GM23338 (cell line): ENCODE results near the gene WDR20. TPM values are rescaled to one million over a fixed set of nuclear protein-coding genes. Genes with fewer than 3 reads are reported as not detected.

Source experiments
- ATAC-seq: fragments of 200-7000 bp; cut with Tn5 transposase; 3 replicates; pipeline ENCODE4 v1.9.1; 2020
- DNase-seq: peaks from one replicate; pipeline ENCODE4 v3.0.0-alpha.2; 2015; ENCODE audit warnings: low spot score
- H2AFZ ChIP-seq: fragments of 200-600 bp; sonication (generic); 2 replicates; pipeline ENCODE4 v1.8.0; 2016; ENCODE audit warnings: antibody characterized with exemption, mild to moderate bottlenecking, moderate library complexity
- H3F3A ChIP-seq: fragments of 200-600 bp; sonication (generic); replicated peaks from 2 replicates; pipeline ENCODE4 v1.8.0; 2017; ENCODE audit warnings: antibody characterized with exemption, mixed run types, low read depth
- H3K27ac ChIP-seq: fragments of 200-600 bp; sonication (generic); 2 replicates; pipeline ENCODE4 v1.6.1; 2016; ENCODE audit warnings: low read depth
- H3K27me3 ChIP-seq: fragments of 200-600 bp; sonication (generic); 2 replicates; pipeline ENCODE4 v1.8.0; 2016; ENCODE audit warnings: mild to moderate bottlenecking, mixed run types, moderate library complexity; ENCODE audit not compliant: insufficient read depth
- H3K36me3 ChIP-seq: fragments of 200-600 bp; sonication (generic); 2 replicates; pipeline ENCODE4 v1.8.0; 2016; ENCODE audit warnings: mild to moderate bottlenecking; ENCODE audit not compliant: insufficient read depth
- H3K4me1 ChIP-seq: fragments of 200-600 bp; sonication (generic); 2 replicates; pipeline ENCODE4 v1.8.0; 2016; ENCODE audit warnings: mild to moderate bottlenecking, moderate library complexity; ENCODE audit not compliant: insufficient read depth
- H3K4me2 ChIP-seq: fragments of 200-600 bp; sonication (generic); 2 replicates; pipeline ENCODE4 v1.7.1; 2017; ENCODE audit warnings: mixed run types
- H3K4me3 ChIP-seq: fragments of 200-600 bp; sonication (generic); 2 replicates; pipeline ENCODE4 v1.6.1; 2016; ENCODE audit warnings: mixed run types
- H3K79me2 ChIP-seq: fragments of 200-600 bp; sonication (generic); replicated peaks from 2 replicates; pipeline ENCODE4 v1.8.0; 2017; ENCODE audit warnings: mild to moderate bottlenecking; ENCODE audit not compliant: insufficient read depth
- H3K9me2 ChIP-seq: fragments of 200-600 bp; sonication (generic); 2 replicates; pipeline ENCODE4 v1.8.0; 2017; ENCODE audit not compliant: insufficient read depth
- H4K20me1 ChIP-seq: fragments of 200-600 bp; sonication (generic); replicated peaks from 2 replicates; pipeline ENCODE4 v1.8.0; 2017; ENCODE audit warnings: mild to moderate bottlenecking; ENCODE audit not compliant: insufficient read depth
- H3K27ac Mint-ChIP-seq: 2 replicates; pipeline ENCODE4 v1.8.0; 2020; ENCODE audit warnings: inconsistent platforms, mild to moderate bottlenecking, moderate library complexity, mixed read lengths
- H3K27me3 Mint-ChIP-seq: 3 replicates; pipeline ENCODE4 v1.8.0; 2022; ENCODE audit warnings: low read depth, mild to moderate bottlenecking, moderate library complexity, mixed read lengths, inconsistent platforms; ENCODE audit not compliant: insufficient read depth, poor library complexity
- H3K36me3 Mint-ChIP-seq: 3 replicates; pipeline ENCODE4 v1.8.0; 2021; ENCODE audit warnings: low read depth, mild to moderate bottlenecking, inconsistent platforms, moderate library complexity, mixed read lengths
- H3K4me1 Mint-ChIP-seq: 3 replicates; pipeline ENCODE4 v1.8.0; 2020; ENCODE audit warnings: mild to moderate bottlenecking, inconsistent platforms, mixed read lengths
- H3K4me3 Mint-ChIP-seq: 3 replicates; pipeline ENCODE4 v1.8.0; 2021; ENCODE audit warnings: moderate library complexity, mild to moderate bottlenecking, inconsistent platforms, mixed read lengths
- H3K9me3 Mint-ChIP-seq: 3 replicates; pipeline ENCODE4 v1.8.0; 2020; ENCODE audit warnings: moderate library complexity, mild to moderate bottlenecking, inconsistent platforms, mixed read lengths
- CREB1 ChIP-seq: fragments of 250-450 bp; sonication (Bioruptor Pico); IDR thresholded peaks from 2 replicates; pipeline ENCODE4 v1.5.0; 2020; ENCODE audit warnings: low read depth, mild to moderate bottlenecking, moderate library complexity
- EZH2 ChIP-seq: fragments of 200-600 bp; sonication (generic); IDR thresholded peaks from one replicate; pipeline ENCODE4 v1.8.0; 2017; ENCODE audit warnings: antibody characterized with exemption, mild to moderate bottlenecking, low read depth; ENCODE audit not compliant: unreplicated experiment
- EZH2phosphoT487 ChIP-seq: fragments of 200-600 bp; sonication (generic); IDR thresholded peaks from one replicate; pipeline ENCODE4 v1.8.1; 2018; ENCODE audit warnings: antibody characterized with exemption; ENCODE audit not compliant: unreplicated experiment
- JUNB ChIP-seq: IDR thresholded peaks from one replicate; pipeline ENCODE4 v1.6.1; 2016; ENCODE audit warnings: antibody characterized with exemption; ENCODE audit not compliant: unreplicated experiment
- NANOG ChIP-seq: IDR thresholded peaks from 2 replicates; pipeline ENCODE4 v1.6.1; 2016; ENCODE audit warnings: antibody characterized with exemption, borderline replicate concordance
- POLR2AphosphoS5 ChIP-seq: IDR thresholded peaks from 2 replicates; pipeline ENCODE4 v1.6.1; 2016; ENCODE audit warnings: antibody characterized with exemption, low read depth
- STAT1 ChIP-seq: IDR thresholded peaks from one replicate; pipeline ENCODE4 v1.6.1; 2016; ENCODE audit warnings: antibody characterized with exemption; ENCODE audit not compliant: unreplicated experiment
- ZNF114 ChIP-seq: fragments of 250-450 bp; sonication (Bioruptor Pico); IDR thresholded peaks from 2 replicates; pipeline ENCODE4 v1.5.0; 2020; ENCODE audit warnings: mild to moderate bottlenecking, moderate library complexity
- ZNF331 ChIP-seq: fragments of 250-450 bp; sonication (Bioruptor Pico); IDR thresholded peaks from 2 replicates; pipeline ENCODE4 v1.5.0; 2020; ENCODE audit warnings: low read depth, mild to moderate bottlenecking, moderate library complexity
- polyA plus RNA-seq: library from polyadenylated mRNA; unstranded; fragments of >200 nt; fragmentation: Nextera tagmentation; extraction: Ambion mirVana; gene quantifications from 2 replicates; pipeline ENCODE4 v1.2.1, GENCODE V29; 2016
- total RNA-seq: library from RNA; depleted of rRNA; stranded (reverse); fragments of >200 nt; shearing (Covaris generic); gene quantifications from 2 replicates; pipeline ENCODE4 v1.2.3, GENCODE V29; 2014
- TF ChIP-seq, protein P1 (sequence below): IDR thresholded peaks from 2 replicates; pipeline ENCODE4 v1.6.1; 2016; ENCODE audit warnings: antibody characterized with exemption
- TF ChIP-seq, protein P2 (sequence below), 2 experiments: fragments of 200-600 bp in 1 of 2; sonication (generic) in 1 of 2; conservative IDR thresholded peaks; 2 replicates each; pipeline versions ENCODE4 v1.5.1 to v1.6.1; 2016 to 2017; ENCODE audit warnings: antibody characterized with exemption in 2 of 2, low read depth in 2 of 2, mild to moderate bottlenecking in 2 of 2, moderate library complexity in 1 of 2
- TF ChIP-seq, protein P3 (sequence below): IDR thresholded peaks from one replicate; pipeline ENCODE4 v1.6.1; 2018; ENCODE audit warnings: antibody characterized with exemption; ENCODE audit not compliant: unreplicated experiment

The WDR20 gene
- total and polyA plus RNA-seq, 2 experiments from 2014 or later = 17.9 to 21.0 TPM

DNA sequence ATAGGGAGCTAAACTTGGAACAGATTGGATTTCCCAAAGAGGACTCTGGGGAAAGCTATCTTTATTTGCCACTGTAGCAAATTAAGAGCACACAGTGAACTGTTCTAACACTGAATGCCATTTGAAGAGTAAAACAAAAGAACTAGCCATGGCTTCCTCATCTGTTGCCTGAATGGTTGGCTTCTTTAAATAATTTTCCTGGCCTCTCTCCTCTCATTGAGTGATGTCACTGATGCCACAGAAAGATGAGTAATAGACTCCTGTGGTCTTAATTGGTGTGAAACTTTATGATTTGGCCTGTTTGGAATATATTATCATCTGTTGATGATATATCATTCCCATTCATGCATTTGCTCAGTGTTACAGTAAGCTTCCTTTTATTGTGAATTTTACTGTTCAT, 42.5 kb downstream of the WDR20 start:
- Mint-ChIP-seq H3K27ac (no peak overlapping the region), H3K27me3 (no peaks in the 10 kb centered on the region), H3K4me1 (peaks cover 36% of the 10 kb centered on the region; the same call in 2 of the 3 replicates), H3K4me3 (no peak overlapping the region), H3K9me3 (no peaks in the 10 kb centered on the region), H3K36me3 (no peaks in the 10 kb centered on the region)
- Histone ChIP-seq H3F3A (no peaks in the 10 kb centered on the region), H3K79me2 (peaks cover 97% of the 10 kb centered on the region), H3K9me2 (no peaks in the 10 kb centered on the region), H3K27ac (no peak overlapping the region), H3K27me3 (no peaks in the 10 kb centered on the region), H3K4me3 (no peak overlapping the region), H2AFZ (no peak overlapping the region), H3K36me3 (no peaks in the 10 kb centered on the region), H3K4me2 (no peak overlapping the region), H3K4me1 (peaks cover 26% of the 10 kb centered on the region), H4K20me1 (peaks cover 9% of the 10 kb centered on the region)
- no peak for ATAC-seq
- no peak for DNase-seq
- TF ChIP-seq ZNF331 (CRISPR knock-in tag) (no peak), STAT1 (no peak), ZNF114 (no peak), EZH2 (no peak), NANOG (no peak), EZH2phosphoT487 (no peak), CREB1 (CRISPR knock-in tag) (no peak), JUNB (no peak)
- TF ChIP-seq, protein P1, sequence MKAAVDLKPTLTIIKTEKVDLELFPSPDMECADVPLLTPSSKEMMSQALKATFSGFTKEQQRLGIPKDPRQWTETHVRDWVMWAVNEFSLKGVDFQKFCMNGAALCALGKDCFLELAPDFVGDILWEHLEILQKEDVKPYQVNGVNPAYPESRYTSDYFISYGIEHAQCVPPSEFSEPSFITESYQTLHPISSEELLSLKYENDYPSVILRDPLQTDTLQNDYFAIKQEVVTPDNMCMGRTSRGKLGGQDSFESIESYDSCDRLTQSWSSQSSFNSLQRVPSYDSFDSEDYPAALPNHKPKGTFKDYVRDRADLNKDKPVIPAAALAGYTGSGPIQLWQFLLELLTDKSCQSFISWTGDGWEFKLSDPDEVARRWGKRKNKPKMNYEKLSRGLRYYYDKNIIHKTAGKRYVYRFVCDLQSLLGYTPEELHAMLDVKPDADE = no peak

DNA sequence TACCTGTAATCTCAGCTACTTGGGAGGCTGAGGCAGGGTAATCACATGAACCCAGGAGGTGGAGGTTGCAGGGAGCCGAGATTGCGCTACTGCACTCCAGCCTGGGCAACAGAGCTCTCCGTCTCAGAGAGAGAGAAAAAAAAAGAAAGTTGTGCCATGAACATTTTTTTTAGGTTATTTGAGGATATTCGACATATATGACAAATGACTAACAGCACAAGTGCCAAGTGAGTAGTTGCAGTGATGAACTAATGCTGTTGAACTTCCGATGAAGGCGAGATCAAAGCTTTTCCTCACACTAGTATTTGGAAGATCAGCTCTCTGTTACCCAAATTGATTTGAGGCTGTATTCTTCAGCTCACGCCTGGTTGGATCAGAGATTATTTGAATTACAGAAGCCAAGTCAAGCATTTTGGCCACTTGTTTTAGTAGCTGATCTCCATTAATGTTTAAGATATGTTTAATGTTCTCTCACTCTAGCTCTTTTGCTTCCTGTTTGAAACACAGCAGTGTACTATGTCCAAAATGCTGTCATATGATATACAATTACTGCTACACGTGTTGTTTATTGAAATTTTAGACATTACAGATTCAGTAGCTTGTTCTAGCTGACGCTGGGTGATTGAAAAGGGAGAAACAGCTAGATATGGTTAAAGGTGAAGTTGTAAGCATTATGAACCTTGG, 43.4 kb downstream of the WDR20 start:
- no peak overlapping the region for H3K27ac ChIP-seq
- Mint-ChIP-seq H3K4me1 (peaks cover 42% of the 10 kb centered on the region; the same call in 2 of the 3 replicates), H3K27ac (no peak overlapping the region)

More for the DNA sequence above, 43.4 kb downstream of the WDR20 start:
- H4K20me1 ChIP-seq = peaks cover 10% of the 10 kb centered on the region
- no peaks in the 10 kb centered on the region for H3F3A ChIP-seq
- H3K27me3 ChIP-seq = no peaks in the 10 kb centered on the region
- H3K4me2 ChIP-seq = no peak overlapping the region
- H3K79me2 ChIP-seq = peaks cover 97% of the 10 kb centered on the region
- no peak overlapping the region for H3K4me3 ChIP-seq
- H3K36me3 ChIP-seq = no peaks in the 10 kb centered on the region
- no peaks in the 10 kb centered on the region for H3K27me3 Mint-ChIP-seq
- ATAC-seq = no peak
- peaks cover 30% of the 10 kb centered on the region for H3K4me1 ChIP-seq
- TF ChIP-seq EZH2phosphoT487 (no peak), ZNF331 (CRISPR knock-in tag) (no peak), POLR2AphosphoS5 (no peak), JUNB (no peak)
- TF ChIP-seq, protein P2, sequence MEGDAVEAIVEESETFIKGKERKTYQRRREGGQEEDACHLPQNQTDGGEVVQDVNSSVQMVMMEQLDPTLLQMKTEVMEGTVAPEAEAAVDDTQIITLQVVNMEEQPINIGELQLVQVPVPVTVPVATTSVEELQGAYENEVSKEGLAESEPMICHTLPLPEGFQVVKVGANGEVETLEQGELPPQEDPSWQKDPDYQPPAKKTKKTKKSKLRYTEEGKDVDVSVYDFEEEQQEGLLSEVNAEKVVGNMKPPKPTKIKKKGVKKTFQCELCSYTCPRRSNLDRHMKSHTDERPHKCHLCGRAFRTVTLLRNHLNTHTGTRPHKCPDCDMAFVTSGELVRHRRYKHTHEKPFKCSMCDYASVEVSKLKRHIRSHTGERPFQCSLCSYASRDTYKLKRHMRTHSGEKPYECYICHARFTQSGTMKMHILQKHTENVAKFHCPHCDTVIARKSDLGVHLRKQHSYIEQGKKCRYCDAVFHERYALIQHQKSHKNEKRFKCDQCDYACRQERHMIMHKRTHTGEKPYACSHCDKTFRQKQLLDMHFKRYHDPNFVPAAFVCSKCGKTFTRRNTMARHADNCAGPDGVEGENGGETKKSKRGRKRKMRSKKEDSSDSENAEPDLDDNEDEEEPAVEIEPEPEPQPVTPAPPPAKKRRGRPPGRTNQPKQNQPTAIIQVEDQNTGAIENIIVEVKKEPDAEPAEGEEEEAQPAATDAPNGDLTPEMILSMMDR (conservative IDR thresholded peaks at IDR 0.05; ENCODE audit: low read depth in 2 of 2) = no peak
- TF ChIP-seq, protein P3, sequence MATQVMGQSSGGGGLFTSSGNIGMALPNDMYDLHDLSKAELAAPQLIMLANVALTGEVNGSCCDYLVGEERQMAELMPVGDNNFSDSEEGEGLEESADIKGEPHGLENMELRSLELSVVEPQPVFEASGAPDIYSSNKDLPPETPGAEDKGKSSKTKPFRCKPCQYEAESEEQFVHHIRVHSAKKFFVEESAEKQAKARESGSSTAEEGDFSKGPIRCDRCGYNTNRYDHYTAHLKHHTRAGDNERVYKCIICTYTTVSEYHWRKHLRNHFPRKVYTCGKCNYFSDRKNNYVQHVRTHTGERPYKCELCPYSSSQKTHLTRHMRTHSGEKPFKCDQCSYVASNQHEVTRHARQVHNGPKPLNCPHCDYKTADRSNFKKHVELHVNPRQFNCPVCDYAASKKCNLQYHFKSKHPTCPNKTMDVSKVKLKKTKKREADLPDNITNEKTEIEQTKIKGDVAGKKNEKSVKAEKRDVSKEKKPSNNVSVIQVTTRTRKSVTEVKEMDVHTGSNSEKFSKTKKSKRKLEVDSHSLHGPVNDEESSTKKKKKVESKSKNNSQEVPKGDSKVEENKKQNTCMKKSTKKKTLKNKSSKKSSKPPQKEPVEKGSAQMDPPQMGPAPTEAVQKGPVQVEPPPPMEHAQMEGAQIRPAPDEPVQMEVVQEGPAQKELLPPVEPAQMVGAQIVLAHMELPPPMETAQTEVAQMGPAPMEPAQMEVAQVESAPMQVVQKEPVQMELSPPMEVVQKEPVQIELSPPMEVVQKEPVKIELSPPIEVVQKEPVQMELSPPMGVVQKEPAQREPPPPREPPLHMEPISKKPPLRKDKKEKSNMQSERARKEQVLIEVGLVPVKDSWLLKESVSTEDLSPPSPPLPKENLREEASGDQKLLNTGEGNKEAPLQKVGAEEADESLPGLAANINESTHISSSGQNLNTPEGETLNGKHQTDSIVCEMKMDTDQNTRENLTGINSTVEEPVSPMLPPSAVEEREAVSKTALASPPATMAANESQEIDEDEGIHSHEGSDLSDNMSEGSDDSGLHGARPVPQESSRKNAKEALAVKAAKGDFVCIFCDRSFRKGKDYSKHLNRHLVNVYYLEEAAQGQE = no peak
- TF ChIP-seq, protein P1 = no peak
- H3K9me2 ChIP-seq = no peaks in the 10 kb centered on the region
- no peak for DNase-seq
- no peak overlapping the region for H3K4me3 Mint-ChIP-seq
- H3K36me3 Mint-ChIP-seq = no peaks in the 10 kb centered on the region
- H3K9me3 Mint-ChIP-seq = no peaks in the 10 kb centered on the region
- no peak overlapping the region for H2AFZ ChIP-seq
